ENCODE data around the gene EPPIN.
"Not testable (repeated sequence)": the region's sequence is repeated elsewhere in the genome, so short reads cannot be mapped to it uniquely, and the experiment has no call there.

EPPIN gene

GRCh38 chr20:45547206-45547770 lies at the start of gene EPPIN:
EPPIN (minus strand) TSS chr20:45547401; CDS start chr20:45547357, 44 bp downstream.
- DNase-seq (ENCODE audit: low read depth, low spot score), result no peak

- no peak for DNase-seq (ENCODE audit: low read depth, low spot score)
These were observed 48.0 kb upstream of the EPPIN start for GRCh38 chr20:45595235-45595634.

- no peak for DNase-seq (ENCODE audit: low read depth, low spot score)
These were observed 46.3 kb upstream of the EPPIN start for GRCh38 chr20:45593498-45593897.

GRCh38 chr20:45592574-45593189 lies 45.5 kb upstream of the EPPIN start:
- DNase-seq (ENCODE audit: low read depth, low spot score), result peak; percentile 3

GRCh38 chr20:45589725-45590124 lies 42.5 kb upstream of the EPPIN start:
- no peak for DNase-seq (ENCODE audit: low read depth, low spot score)

GRCh38 chr20:45588800-45589199 lies 41.6 kb upstream of the EPPIN start:
- no peak for DNase-seq (ENCODE audit: low read depth, low spot score)

GRCh38 chr20:45585986-45586385 lies 38.8 kb upstream of the EPPIN start:
- not testable (repeated sequence) for DNase-seq (ENCODE audit: low read depth, low spot score)

- DNase-seq (ENCODE audit: low read depth, low spot score), result not testable (repeated sequence)
These were observed 37.1 kb upstream of the EPPIN start for GRCh38 chr20:45584294-45584693.

- DNase-seq (ENCODE audit: low read depth, low spot score), result no peak
These were observed 36.3 kb upstream of the EPPIN start for GRCh38 chr20:45583502-45583901.

GRCh38 chr20:45581702-45582101 lies 34.5 kb upstream of the EPPIN start:
- DNase-seq (ENCODE audit: low read depth, low spot score), result no peak

GRCh38 chr20:45579184-45579583 lies 32.0 kb upstream of the EPPIN start, which contains the start of gene WFDC8:
WFDC8 (minus strand) TSS chr20:45579284; CDS start chr20:45579247, 37 bp downstream.
- DNase-seq (ENCODE audit: low read depth, low spot score), result no peak

GRCh38 chr20:45578231-45578630 lies 31.0 kb upstream of the EPPIN start:
- no peak for DNase-seq (ENCODE audit: low read depth, low spot score)

GRCh38 chr20:45576995-45577394 lies 29.8 kb upstream of the EPPIN start:
- no peak for DNase-seq (ENCODE audit: low read depth, low spot score)

- DNase-seq (ENCODE audit: low read depth, low spot score), result no peak
These were observed 28.7 kb upstream of the EPPIN start for GRCh38 chr20:45575931-45576330.

GRCh38 chr20:45569650-45570049 lies 22.4 kb upstream of the EPPIN start:
- not testable (repeated sequence) for DNase-seq (ENCODE audit: low read depth, low spot score)

- no peak for DNase-seq (ENCODE audit: low read depth, low spot score)
These were observed 17.6 kb upstream of the EPPIN start for GRCh38 chr20:45564760-45565276.

GRCh38 chr20:45555198-45555597 lies 8.0 kb upstream of the EPPIN start:
- DNase-seq (ENCODE audit: low read depth, low spot score), result no peak

- no peak for DNase-seq (ENCODE audit: low read depth, low spot score)
These were observed 5.3 kb upstream of the EPPIN start for GRCh38 chr20:45552456-45552855.

- no peak for DNase-seq (ENCODE audit: low read depth, low spot score)
These were observed 3.6 kb upstream of the EPPIN start for GRCh38 chr20:45550765-45551164.

GRCh38 chr20:45548410-45548809 lies 1.2 kb upstream of the EPPIN start:
- DNase-seq (ENCODE audit: low read depth, low spot score), result no peak

GRCh38 chr20:45545754-45546453 lies 1.3 kb downstream of the EPPIN start:
- no peak for DNase-seq (ENCODE audit: low read depth, low spot score)

- DNase-seq (ENCODE audit: low read depth, low spot score), result no peak
These were observed 1.9 kb downstream of the EPPIN start for GRCh38 chr20:45545351-45545750.

GRCh38 chr20:45539382-45539781 lies 7.8 kb downstream of the EPPIN start, which contains the start of gene WFDC6:
WFDC6 (minus strand) TSS chr20:45539482; CDS start chr20:45539407, 75 bp downstream.
- no peak for DNase-seq (ENCODE audit: low read depth, low spot score)
